ENCODE results near the gene TOPAZ1.

Gene TOPAZ1

DNA sequence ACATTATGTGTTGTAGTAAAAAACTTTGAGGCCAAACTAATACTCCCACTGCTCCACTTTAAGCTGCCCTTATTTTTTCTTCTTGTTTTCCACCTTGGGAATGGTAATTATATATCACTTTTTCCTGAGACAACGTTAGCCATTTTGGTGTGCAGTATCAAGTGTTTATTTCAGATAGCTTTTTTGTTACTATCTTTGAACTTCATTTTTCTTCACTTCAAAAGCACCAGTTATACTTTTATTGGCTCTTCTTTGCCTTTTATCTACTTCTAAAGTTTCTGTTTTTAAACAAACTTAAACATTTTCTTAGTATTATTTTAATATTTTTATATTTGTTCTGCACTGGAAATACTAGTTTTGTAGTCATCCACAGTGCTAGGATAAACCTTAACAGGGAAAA is 6.5 kb downstream of the TOPAZ1 start:
- DNase-seq (ENCODE audit: low read depth) = peak; percentile 2

DNA sequence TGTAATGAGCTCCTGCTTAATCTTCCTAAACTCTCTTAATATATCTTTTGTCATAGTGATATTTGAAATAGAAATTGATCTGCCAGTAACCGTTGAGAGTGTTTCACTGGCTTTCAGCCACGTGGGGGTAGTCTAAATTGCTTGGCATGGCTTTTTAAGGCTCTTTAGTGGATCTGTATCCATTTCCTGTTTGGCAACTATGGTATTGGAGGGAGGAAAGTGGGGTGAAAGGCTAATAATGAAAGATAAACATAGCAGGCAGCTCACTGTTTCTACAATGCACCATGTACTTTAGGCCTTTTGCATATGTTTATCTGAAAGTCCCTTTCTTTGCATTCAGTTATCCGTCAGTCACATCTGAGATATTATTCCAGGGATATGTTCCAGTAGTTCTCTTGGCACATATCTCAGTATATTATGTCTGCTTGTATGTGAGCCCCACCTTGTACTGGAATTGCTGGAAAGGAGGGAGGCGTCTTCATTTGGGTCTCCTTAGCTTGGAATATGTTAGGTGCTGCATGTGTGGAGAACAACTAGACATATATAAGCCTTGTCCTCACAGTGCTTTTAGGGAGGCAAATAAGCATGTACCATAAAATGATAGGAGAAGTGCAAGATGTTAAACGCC is 10.8 kb downstream of the TOPAZ1 start:
- DNase-seq (ENCODE audit: low read depth) = no peak

DNA sequence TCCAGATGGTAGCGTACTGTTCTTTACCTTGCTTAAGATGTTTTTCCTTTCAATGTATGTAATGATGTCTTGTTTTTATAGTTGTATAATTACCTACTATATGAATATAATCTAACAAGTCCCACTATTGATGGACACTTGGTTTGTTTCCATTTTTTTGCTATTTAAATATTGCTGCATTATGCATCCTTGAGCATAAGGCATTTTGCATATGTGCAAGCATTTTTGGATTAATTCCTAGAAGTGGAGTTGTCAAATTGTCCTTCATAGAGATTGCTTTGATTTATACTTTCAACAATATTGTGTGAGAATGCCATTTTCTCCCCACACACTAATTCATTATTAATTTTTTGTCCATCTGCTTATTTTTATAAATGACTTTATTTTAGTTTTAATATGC is 17.7 kb downstream of the TOPAZ1 start:
- DNase-seq (ENCODE audit: low read depth) = no peak

DNA sequence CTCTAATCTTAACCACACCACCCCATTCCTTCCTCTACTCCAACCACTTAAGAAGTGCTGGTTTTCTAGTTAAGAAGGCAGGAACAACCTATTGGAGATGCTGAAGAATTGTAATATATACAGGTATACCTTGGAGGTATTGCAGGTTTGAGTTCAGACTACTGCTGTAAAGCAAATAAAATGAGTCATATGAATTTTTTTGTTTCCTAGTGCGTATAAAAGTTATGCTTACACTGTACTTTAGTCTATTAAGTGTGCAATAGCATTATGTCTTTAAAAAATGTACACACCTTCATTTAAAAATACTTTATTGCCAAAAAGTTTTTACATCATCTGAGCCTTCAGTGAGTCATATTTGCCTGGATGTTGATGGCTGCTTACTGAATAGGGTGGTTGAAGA is 22.5 kb downstream of the TOPAZ1 start:
- DNase-seq (ENCODE audit: low read depth) = no peak

DNA sequence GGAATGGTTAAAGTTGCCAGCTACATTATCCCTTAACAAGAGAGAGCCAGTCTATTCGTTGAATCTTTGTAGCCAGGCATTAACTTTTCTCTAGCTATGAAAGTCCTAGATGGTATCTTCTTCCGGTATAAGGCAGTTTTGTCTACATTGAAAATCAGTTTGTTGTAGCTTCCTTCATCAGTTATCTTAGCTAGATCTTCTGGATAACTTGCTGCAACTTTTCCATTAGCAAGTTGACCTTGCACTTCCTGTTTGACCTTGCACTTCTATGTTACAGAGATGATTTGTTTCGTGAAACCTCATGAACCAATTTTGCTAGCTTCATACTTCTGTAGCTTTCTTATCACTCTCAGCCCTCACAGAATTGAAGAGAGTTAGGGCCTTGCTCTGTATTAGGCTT is 24.1 kb downstream of the TOPAZ1 start:
- no peak for DNase-seq (ENCODE audit: low read depth)

DNA sequence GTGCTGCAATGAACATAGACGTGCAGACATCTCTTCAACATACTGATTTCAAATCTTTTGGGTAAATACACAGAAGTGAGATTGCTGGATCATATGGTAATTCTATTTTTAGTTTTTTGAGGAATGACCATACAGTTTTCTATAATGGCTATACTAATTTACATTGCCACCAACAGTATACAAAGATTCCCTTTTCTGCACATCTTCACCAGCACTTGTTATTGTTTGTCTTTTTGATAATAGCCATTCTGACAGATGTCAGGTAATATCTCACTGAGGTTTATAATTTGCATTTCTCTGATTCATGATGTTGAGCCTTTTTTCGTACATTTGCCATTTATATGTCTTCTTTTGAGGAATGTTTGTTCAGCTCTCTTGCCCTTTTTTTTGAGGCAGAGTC is 30.5 kb downstream of the TOPAZ1 start:
- no peak for DNase-seq (ENCODE audit: low read depth)

DNA sequence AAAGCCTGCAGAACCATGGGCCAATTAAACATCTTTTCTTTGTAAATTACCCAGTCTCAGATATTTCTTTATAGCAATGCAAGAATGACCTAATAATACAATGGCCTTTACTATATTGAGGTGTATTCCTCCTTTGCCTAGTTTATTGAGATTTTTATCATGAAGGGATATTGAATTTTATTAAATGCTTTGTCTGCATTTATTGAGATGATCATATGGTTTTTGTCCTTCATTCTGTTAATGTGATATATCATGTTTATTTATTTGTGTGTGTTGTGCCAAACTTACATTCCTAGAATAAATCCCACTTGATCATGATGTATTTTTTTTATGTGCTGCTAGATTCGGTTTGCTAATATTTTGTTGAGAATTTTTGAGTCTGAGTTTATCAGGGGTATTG is 36.2 kb downstream of the TOPAZ1 start:
- no peak for DNase-seq (ENCODE audit: low read depth)

DNA sequence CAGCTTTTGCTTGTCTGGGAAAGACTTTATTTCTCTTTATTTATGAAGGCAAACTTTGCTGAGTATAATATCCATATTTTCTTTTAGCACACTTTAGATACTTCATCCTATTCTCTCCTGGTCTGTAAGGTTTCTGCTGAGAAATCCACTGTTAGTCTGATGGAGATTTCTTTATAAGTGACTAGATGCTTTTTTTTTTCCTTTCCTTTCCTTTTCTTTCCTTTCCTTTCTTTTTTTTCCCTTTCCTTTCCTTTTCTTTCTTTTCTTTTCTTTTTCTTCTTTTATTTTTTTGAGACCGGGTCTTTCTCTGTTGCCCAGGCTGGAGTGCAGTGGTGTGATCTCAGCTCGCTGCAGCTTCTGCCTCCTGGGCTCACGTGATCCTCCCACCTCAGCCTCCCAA is 38.4 kb downstream of the TOPAZ1 start:
- no peak for DNase-seq (ENCODE audit: low read depth)

DNA sequence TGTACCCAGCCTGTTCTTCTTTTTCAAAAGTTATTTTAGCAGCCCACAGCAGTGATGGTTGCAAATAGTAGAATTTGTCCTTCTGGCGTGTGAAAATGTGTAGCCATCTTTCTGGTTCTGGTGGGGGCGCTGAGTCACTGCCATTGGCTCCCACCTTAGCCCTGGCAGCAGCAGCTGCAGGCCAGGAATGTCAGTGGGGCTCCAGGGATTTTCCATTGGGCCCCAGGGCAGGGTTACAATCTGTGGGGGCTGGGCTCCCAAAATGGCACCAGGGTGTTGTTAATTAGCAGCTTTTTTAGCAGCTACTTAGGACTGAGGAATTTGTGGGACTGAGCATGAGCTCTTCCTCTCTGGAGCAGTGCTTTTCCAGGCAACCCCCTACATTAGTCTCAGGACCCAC is 38.9 kb downstream of the TOPAZ1 start:
- no peak for DNase-seq (ENCODE audit: low read depth)

DNA sequence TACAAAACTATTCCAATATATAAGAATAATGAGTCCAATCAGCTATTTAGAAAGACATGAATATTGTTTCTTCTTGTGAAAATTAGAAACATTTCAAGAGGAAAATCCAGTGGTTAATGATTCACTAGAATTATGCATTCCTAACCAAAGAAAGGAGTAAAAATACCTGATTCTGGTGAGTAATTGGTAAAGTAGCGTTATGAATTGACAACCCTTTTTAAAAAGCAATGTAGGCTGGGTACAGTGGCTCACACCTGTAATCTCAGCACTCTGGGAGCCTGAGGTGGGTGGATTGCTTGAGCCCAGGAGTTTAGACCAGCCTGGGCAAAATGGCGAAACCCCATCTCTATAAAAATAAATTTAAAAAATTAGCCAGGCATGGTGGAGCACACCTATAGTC is 43.3 kb downstream of the TOPAZ1 start:
- DNase-seq (ENCODE audit: low read depth) = peak; percentile 4

DNA sequence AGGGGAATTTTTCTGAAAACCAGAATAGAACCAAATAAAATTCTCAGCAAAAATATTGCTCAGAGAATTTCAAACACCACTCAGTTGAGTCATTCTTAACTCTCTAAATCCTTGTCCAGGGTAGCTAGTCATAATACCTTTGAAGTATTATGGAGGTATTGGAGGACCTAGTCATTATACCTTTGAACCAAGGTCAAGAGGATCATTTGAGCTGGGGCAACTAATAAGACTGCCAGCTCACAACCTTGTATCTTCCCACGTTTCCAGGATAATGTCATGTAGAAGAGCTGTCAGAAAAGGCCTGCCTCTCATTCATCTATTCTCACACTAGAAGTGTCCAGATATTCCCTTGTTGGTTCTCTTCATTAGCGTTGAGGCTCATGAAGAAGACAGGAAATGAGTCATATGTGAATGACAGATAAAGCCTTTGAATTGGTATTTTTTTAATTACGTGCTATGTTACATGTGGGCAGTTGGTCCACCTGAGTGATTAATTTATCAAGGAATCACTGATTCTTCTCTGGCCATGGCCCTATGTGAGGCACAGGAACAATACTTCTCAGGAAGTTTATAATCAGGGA is 48.3 kb downstream of the TOPAZ1 start:
- no peak for DNase-seq (ENCODE audit: low read depth)

DNA sequence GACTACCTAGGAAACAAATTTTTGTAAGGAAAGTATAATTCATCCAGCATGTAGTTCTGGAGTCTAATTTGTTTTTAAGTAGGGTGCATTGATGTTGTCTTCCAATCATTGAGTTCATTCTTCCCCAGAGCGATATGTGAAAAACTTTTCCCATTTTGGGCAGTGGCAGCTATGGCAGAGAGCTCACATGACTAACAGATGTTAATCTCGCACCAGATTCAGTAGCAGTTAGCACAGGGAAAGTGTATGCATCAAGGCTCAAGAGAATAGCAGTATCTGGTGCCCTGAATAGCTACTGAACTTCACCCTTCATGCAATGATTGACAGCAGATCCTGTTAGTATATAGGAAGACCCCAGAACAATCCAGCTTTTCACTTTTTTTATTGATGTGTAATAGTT is 50.6 kb downstream of the TOPAZ1 start:
- DNase-seq (ENCODE audit: low read depth) = no peak

DNA sequence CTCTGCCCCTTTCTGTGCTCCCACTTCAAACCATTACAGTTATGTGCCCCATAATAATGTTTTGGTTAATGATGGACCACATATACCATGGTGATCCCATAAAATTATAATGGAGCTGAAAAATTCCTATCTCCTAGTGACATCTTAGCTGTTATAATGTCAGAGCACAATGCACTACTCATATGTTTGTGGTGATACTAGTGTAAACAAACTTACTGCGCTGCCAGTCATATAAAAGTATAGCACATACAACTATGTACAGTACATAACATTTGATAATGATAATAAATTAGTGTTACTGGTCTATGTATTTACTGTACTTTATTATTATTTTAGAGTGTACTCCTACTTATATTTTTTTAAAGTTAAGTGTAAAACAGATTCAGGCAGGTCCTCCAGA is 51.3 kb downstream of the TOPAZ1 start:
- DNase-seq (ENCODE audit: low read depth) = no peak

DNA sequence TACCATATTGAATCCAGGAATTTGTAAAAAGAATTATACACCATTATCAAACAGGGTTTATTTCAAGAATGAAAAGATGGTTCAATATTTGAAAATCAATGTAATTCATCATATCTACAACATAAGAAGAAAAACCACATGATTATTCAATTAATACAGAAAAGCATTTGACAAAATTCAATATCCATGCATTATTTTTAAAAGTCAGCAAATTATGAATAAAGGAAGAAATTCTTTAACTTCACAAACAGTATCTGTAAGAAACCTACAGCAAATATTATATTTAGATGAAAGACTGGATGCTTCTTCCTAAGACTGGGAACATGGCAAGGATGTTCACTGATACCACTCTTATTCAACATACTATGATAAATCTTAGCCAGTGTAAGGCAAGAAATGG is 55.6 kb downstream of the TOPAZ1 start:
- no peak for DNase-seq (ENCODE audit: low read depth)

DNA sequence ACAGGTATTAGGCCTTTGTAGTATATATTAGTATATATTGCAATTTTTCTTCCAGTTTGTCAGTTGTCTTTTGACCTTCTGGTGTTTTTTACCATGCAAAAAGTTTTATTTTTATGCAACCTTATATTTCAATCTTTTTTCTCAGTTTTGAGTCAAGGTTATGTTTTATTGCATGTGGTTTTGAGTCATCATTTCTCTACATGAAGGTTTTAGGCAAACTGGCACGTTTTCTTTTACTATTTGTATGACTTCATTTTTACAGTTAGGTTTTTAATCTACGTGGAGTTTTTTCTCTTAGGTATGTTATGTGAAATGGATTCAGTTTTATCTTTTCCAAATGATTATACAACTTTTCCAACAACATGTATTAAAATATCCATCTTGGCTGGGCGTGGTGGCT is 60.1 kb downstream of the TOPAZ1 start:
- DNase-seq (ENCODE audit: low read depth) = peak; percentile 2

DNA sequence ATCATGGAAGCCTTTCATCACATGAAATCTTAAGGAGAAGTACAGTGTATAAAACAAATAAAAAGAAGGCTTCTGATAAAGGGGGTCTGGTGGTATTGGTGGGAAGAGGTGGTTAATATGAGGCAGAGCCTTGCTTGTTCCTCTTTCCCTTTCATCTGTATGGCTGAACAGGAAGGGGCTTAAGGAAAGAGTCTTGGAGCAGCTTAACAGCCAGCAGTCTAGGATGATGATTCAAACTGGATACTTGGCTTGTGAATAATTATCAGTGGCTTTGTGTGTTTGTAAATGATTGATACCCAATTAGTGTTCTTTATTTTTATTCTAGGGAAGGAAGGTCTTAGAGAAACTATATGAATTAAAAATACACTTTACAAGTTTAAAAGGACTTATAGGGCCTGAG is 67.8 kb downstream of the TOPAZ1 start:
- no peak for DNase-seq (ENCODE audit: low read depth)

DNA sequence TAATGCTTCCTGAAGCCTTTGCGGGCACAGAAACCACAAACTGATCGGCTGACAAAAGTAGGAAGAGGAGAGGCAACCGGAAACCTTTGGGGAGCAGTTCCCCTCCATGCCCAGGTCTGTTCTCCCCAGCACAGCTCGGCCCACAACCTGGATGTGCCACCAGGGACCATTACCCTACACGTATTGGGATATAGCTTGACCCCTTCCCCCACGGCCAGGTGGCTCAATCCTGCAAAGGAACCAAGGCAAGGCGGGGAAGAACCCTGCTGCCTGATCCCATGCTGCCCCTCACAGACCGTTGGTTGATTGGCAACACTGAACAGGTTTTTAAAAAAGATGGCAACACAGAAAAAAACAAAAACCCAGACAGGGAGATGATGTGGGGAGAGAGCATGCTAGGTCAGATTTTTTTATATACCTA is 77.2 kb downstream of the TOPAZ1 start:
- DNase-seq (ENCODE audit: low read depth) = no peak

DNA sequence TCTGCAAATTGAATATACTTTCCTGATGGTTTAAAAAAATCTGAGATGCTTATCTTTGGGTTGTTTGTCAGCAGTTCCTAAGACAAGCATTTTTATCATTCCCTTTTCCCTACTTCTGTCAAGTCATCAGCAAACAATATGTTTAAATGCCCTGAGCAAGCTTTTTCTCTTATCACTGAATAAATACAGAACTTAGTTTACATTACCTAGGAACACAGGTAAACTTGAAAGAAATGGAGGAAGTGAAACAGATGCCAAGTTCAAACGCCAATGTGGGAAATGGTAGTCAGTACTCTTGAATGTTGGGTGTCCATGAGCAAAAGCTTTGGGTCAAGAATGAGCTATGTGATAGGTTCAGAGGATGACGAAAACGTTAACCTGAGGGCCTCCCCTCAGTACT is 79.6 kb downstream of the TOPAZ1 start:
- DNase-seq (ENCODE audit: low read depth) = no peak

DNA sequence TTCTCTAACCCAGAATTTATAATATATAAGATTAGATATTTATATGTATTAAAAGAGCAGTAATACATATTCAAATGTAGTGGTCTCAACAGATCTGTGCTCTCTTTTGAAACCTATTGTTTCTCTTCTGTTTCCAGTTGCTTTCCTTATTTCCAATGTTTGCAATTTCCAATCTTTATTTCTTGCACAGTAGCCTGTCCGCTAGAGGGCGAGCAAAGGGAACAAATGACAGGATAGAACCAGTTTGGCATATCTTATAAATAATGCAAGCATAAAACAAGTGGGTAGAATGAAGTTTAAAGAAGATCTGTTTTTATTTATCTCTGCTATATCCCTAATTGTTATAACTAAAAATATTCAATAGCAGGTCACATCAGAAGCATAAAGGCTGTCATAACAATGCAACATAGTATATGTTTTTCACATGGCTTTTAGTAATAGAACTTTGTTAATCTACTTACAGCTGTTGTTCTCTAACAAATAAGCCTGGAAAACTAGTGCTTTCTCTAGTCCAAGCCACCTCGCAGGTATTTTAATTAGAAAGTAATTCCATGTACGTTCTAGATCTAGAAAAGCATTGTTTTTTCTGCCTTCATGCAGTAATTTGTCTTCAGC is 81.8 kb downstream of the TOPAZ1 start:
- peak; percentile 62 for DNase-seq (ENCODE audit: low read depth)

DNA sequence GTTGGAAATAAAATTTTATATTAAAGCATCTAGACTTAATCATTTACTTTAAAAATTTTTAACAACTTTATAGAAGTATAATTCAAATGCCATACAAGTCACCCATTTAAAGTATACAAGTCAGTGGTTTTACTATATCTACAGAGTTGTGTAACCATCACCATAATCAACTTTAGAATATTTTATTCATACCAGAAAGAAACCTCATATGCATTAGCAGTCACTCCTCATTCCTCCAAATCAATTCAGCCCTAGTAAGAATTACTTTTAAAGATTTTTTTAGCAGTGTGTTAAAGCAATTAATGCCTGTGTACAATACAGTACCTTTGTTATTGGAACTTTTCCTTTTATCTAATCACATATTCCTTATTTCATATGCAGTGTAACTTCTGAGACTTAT is 82.9 kb downstream of the TOPAZ1 start:
- DNase-seq (ENCODE audit: low read depth) = no peak

DNA sequence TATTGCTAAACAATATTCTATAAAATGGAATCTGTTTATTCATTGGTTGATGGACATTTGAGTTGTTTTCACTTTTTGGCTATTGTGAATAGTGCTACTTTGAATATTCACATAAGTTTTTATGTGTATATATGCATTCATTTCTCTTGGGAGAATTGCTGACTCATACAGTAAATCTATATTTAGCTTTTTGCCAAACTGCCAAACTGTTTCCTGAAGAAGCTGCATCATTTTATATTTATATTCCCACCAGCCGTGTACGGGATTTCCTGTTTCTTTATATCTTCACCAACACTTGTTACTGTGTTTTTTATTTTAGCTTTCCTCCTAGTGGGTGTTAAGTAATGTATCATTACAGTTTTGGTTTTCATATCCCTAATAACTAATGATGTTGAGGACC is 84.3 kb downstream of the TOPAZ1 start:
- DNase-seq (ENCODE audit: low read depth) = peak; percentile 28

DNA sequence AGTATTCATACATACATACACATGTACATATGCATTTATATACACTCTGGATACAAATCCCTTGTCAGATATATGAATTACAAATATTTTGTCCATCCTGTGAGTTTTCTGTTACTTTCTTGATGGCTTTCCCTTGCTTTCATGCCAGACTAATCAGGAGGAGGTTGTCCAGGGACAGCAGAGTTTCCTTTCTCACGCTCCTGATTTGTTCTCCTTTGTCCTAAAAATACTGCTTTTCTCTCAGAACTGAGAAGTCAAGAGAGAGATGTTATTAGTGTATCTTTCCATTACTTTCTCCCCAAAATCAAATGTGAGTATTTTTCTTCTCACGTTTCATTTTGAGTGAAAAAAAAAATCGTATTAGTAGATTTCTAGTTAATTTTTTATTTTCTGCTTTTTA is 84.8 kb downstream of the TOPAZ1 start:
- DNase-seq (ENCODE audit: low read depth) = no peak

DNA sequence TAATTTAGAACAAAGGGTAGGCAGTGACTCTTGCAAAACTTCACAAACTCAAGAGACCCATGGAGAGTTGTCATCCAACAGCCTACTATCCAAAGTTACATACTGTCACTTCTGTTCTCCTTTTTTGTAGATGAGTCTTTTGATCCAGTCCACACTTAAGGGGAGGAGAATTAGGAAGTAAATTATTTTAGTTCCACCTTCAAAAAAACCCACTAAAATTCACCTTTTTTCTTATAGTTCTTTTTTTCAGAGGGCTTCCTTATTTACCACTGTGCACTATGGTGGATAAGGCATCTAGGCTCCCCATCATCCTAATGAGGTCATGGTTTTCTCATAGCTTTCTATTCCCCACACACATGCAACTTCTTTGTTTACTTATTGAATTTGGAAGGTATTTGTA is 88.3 kb downstream of the TOPAZ1 start:
- no peak for DNase-seq (ENCODE audit: low read depth)

DNA sequence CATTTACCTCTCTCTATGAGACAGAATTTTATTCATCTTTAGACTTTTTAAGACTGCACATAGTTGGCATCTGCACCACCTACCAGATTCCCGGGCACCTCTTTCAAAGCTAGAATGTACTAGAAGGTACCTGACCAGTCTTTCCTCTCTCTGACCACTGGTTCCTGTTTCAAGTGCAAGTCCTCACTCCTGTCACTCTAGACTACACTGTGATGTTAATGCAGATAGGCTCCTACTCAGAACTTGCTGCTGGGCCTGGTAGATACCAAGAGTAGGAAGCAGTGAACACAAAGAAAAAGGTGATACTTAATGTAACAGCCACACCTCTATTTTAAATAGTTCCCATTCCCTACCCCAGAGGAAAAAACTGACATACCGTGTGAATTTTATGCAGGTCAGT is 88.8 kb downstream of the TOPAZ1 start:
- no peak for DNase-seq (ENCODE audit: low read depth)

Measured in amniotic epithelial cell (primary cell).